Right forelimb (tissue), 1 donor: ENCODE results near the gene TCERG1.

Source experiments
- DNase-seq: peaks from one replicate; pipeline ENCODE4 v3.0.0-alpha.2; 2018

The TCERG1 gene

GRCh38 chr5:146458894-146459293 lies 11.8 kb downstream of the TCERG1 start:
- no peak for DNase-seq

GRCh38 chr5:146461319-146461718 lies 14.2 kb downstream of the TCERG1 start:
- no peak for DNase-seq

GRCh38 chr5:146463446-146463845 lies 16.3 kb downstream of the TCERG1 start:
- DNase-seq: no peak

GRCh38 chr5:146466521-146467349 lies 19.6 kb downstream of the TCERG1 start:
- DNase-seq: no peak

GRCh38 chr5:146467760-146468159 lies 20.6 kb downstream of the TCERG1 start:
- DNase-seq: no peak

GRCh38 chr5:146474065-146474464 lies 26.9 kb downstream of the TCERG1 start:
- no peak for DNase-seq

GRCh38 chr5:146475190-146475780 lies 28.2 kb downstream of the TCERG1 start:
- DNase-seq: no peak

GRCh38 chr5:146475906-146476305 lies 28.8 kb downstream of the TCERG1 start:
- no peak for DNase-seq

- DNase-seq: no peak
These were observed 35.6 kb downstream of the TCERG1 start for GRCh38 chr5:146482775-146483174.

GRCh38 chr5:146484714-146485391 lies 37.7 kb downstream of the TCERG1 start:
- no peak for DNase-seq

- DNase-seq: no peak
These were observed 43.1 kb downstream of the TCERG1 start for GRCh38 chr5:146490089-146490843.

- DNase-seq: no peak
These were observed 47.5 kb downstream of the TCERG1 start for GRCh38 chr5:146494656-146495055.

- DNase-seq: no peak
These were observed 52.5 kb downstream of the TCERG1 start for GRCh38 chr5:146499680-146500079.

- DNase-seq: no peak
These were observed 60.3 kb downstream of the TCERG1 start for GRCh38 chr5:146507428-146507827.

GRCh38 chr5:146510559-146511125 lies 63.5 kb downstream of the TCERG1 start:
- DNase-seq: no peak

GRCh38 chr5:146513462-146513861 lies 66.3 kb downstream of the TCERG1 start:
- no peak for DNase-seq

GRCh38 chr5:146514575-146514974 lies 67.4 kb downstream of the TCERG1 start:
- DNase-seq: no peak

- no peak for DNase-seq
These were observed 68.5 kb downstream of the TCERG1 start for GRCh38 chr5:146515473-146516150.

GRCh38 chr5:146516151-146516475 lies 69.0 kb downstream of the TCERG1 start, which contains the start of gene GPR151:
GPR151 (minus strand) TSS chr5:146516190; CDS start chr5:146516113, 77 bp downstream.
- DNase-seq: no peak

GRCh38 chr5:146519554-146519953 lies 72.4 kb downstream of the TCERG1 start:
- no peak for DNase-seq

- no peak for DNase-seq
These were observed 73.6 kb downstream of the TCERG1 start for GRCh38 chr5:146520731-146521130.

GRCh38 chr5:146521403-146522106 lies 74.4 kb downstream of the TCERG1 start:
- no peak for DNase-seq
